Midbrain (tissue), 1 donor: ENCODE measurements around the gene LYG2.
"Not testable (repeated sequence)": the region's sequence is repeated elsewhere in the genome, so short reads cannot be mapped to it uniquely, and the experiment has no call there.

ENCODE experiments used
- DNase-seq: peaks from one replicate; lab custom pipeline; 2025; lab: John Stamatoyannopoulos, UW

The LYG2 gene, protein sequence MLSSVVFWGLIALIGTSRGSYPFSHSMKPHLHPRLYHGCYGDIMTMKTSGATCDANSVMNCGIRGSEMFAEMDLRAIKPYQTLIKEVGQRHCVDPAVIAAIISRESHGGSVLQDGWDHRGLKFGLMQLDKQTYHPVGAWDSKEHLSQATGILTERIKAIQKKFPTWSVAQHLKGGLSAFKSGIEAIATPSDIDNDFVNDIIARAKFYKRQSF

DNA sequence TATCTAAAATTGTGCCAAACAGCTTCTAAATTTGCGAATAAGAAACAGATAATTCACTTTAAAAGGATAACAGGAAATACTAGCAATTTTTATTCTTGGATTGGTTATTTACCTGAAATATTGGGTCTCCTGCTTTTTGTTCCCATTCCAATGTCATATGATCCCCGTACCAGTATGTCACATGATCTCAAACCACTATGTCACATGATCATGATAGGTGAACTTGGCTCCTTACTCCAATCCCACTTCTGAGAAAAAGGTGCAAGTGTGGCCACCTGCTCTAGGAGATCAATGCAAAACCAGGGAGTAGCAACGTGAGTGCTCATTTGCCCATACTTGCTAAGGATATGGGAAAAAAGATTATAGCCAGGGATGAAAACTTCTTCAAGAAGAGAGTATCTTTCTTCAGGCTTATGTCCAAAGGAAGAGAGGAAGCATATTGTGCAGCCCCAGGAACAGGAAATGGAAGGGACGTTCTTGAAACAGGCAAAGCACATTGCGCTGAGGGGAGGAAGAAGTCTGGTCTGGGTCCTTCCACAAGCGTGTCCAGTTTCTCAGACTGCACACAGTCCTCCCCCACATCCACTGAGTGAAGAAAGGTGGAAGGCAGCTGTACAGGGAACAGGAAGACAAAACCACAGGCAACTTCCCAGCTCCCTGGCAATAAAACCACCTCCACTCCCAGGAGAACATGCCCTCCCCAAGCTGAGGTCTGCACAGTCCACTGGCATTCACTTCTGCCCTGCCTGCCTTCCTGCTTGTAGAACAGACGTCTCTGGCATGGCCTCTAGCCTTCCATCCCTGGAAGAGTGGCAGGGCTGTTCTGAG is at the start of gene LYG2:
Gene LYG2, minus strand, starts transcription at position 176 of the 828 bp plus-strand sequence. CDS start 1,406 bp downstream, outside the sequence.
- no peak for DNase-seq

DNA sequence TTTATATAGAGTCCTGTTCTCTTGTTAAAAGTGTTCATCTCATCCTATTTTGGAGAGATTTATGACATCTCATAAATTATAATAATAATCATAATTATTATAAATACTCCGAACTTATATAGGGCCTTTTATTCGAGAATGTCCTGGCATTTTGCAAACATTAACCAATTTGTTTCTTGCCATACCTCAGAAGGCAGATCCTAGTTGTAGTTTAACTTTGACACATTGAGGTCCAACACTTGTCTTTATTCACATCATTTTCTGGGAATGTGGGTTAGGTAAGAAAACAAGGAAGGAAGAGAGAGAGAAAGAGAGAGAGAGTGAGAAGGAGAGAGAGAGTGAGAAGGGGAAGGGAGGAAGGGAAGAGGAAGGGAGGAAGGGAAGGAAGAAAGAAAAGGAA is 45.6 kb upstream of the LYG2 start, which contains the start of gene LYG1:
Gene LYG1, minus strand, starts transcription at position 101 of the 400 bp plus-strand sequence. CDS start 5,527 bp downstream, outside the sequence.
- DNase-seq: not testable (repeated sequence)

- no peak for DNase-seq
Observed at GRCh38 chr2:99299580-99299979, 44.1 kb upstream of the LYG2 start.

GRCh38 chr2:99297994-99298393 is 42.5 kb upstream of the LYG2 start:
- DNase-seq: no peak

DNA sequence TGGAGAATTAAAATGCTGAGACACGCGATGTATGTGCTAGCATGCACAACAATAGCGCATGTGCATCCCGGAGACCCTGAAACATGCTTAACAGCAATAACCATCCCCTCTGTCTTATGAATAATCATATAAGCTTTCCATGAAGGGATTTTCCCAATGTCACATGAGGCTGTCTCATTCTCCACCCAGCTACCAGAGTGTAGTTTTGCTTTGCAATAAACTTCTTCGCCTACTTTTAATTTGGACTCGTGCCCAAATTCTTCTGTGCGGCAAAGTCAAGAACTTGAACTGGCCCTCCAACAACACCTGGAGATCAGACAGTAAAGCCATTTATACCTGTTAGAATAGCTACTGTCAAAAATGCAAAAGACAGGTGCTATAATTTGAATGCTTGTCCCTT is 30.1 kb upstream of the LYG2 start:
- DNase-seq: no peak

DNA sequence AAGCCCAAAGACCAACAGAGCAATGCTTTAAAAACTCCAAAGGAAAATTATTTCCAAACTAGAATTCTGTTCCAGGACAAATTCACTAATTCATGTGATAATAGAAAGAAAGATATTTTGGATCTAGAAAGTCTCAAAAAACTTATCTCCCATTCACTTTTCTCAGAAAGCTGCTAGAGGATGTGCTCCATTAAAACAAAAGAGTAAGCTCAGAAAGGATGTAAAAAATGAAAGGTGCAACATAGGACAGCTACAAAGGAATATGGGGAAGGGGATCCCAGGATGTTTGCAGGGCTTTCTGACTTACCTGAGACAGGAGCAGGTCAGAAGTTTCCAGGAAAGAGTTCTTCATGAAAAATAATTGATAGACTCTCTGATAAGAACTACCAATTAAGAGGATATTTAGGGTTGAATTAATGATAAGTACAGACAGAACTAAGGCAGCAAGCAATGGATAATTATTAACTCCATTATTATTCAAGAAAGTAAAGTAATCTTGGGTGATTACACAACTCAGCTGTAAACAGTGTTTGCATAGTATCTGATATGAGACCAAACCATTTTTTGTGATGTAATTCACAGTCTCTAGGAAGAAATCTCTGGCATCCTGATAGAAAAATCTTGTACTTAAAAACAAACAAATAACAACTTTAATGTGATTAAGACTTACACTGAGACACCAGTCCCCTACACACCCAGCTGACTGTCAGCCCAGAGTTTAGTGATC is 24.7 kb upstream of the LYG2 start:
- DNase-seq: no peak

DNA sequence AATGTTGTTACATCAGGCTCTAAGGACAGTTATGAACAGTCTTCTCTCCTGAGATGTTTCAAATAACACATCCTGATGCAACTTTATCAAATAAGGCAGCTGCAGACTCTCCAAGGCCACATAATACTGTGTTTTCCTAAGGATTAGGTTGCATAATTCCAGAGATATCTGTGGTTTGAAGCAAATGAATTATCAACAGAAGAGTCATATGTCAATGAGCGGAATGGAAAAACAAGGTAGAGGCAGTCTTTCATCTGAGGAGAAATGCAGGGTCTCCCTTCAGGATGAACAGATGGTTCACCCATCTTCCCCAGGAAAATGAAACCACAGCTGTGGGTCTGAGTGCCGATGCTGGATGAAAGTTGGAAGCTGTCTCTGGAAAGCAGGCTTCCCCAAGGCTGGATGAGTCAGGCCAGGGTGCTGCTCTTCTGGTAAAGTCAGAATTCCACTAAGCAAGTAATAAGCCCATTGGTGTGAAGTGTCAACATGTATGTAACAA is 23.4 kb upstream of the LYG2 start:
- no peak for DNase-seq

GRCh38 chr2:99278195-99278765 is 22.8 kb upstream of the LYG2 start:
- DNase-seq: not testable (repeated sequence)

- DNase-seq: no peak
Observed at GRCh38 chr2:99275882-99276281, 20.4 kb upstream of the LYG2 start.

- DNase-seq: no peak
Observed at GRCh38 chr2:99261242-99261641, 5.8 kb upstream of the LYG2 start.

- no peak for DNase-seq
Observed at GRCh38 chr2:99260184-99260583, 4.7 kb upstream of the LYG2 start.

- no peak for DNase-seq
Observed at GRCh38 chr2:99259465-99259864, 4.0 kb upstream of the LYG2 start.

DNA sequence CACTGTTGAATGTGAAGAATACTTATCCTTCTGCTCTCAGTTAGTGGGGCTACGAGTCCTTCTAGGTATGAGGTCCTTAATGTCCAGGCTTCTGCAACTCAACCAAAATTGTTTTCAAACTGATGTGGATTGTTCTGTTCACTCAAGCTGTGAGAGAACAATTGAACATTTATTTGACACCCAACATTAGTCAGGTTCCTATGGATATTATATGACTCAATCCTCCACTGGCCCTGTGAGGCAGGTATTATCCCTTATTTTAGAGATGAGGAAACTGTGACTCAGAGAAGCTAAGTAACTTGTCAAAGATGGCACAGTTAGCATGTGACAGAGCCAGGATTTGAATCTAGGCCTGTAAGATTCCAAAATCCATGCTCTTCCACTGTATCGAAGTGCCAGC is 1.2 kb upstream of the LYG2 start:
- DNase-seq: no peak

- DNase-seq: no peak
Observed at GRCh38 chr2:99249951-99250350, 5.5 kb downstream of the LYG2 start.

DNA sequence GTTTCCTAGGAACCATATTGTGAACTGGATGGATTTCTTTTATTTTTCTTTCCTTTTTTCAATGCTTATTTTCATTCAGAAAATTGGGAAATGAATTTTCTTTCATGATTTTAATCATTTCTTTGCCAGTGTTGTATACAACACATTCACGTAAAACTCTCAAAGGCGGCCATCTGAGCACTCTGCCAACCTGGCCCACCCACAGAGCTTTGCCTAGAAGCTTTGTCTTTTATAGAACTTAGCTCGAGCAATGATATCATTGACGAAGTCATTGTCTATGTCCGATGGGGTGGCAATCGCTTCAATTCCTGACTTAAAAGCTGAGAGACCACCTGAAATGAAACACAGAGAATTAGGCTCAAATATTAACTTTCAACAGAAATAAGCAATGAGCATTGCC is 13.3 kb downstream of the LYG2 start:
- DNase-seq: no peak

GRCh38 chr2:99240431-99240830 is 15.0 kb downstream of the LYG2 start:
- DNase-seq: no peak

DNA sequence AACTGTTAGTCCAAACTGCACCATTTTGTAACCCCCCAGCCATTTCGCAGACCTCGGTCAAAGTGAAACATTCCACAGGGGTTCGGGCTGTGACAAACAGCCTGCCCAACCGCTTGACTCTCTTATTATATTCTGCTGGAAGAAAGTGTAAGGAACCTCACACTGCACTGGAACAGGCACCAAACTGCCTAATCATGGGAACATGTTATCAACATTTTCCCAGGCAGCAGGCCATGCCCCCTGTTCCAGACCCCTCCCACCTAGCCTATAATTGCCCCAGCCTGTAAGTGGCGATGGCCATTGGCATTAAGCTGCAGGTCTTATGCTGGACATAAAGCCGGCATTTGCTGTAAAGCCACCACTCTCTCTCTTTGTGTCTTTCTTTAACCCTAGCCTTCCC is 16.9 kb downstream of the LYG2 start:
- DNase-seq: no peak

- DNase-seq: not testable (repeated sequence)
Observed at GRCh38 chr2:99233177-99233576, 22.3 kb downstream of the LYG2 start.

GRCh38 chr2:99217929-99218501 is 37.5 kb downstream of the LYG2 start:
- no peak for DNase-seq

DNA sequence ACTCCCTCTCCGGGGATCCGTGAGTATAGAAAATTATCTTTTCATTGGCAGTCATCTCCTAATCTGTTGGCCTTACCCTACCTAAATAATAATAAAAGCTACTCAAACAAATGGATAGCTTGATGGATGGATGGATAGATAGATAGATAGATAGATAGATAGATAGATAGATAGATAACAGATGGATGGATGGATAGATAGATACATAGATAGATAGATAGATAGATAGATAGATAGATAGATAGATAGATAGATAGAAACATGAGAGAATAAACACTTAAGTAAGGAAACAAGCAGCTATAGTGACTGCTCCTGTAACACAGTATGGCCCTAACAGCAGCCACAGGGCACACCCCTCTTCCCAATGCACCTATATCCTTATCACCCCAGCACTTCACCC is 39.4 kb downstream of the LYG2 start:
- no peak for DNase-seq

GRCh38 chr2:99205491-99205890 is 50.0 kb downstream of the LYG2 start:
- no peak for DNase-seq
